GM12873 (cell line): ENCODE data around the gene CD244.

ENCODE experiments used
- TF ChIP-seq, protein P1 (sequence below): IDR thresholded peaks from 2 replicates; pipeline ENCODE4 v1.5.1; 2012; ENCODE audit warnings: low read depth, mild to moderate bottlenecking, moderate library complexity, low read length, control low read depth; ENCODE audit not compliant: insufficient read depth; ENCODE audit errors: missing control alignments

Gene CD244

DNA sequence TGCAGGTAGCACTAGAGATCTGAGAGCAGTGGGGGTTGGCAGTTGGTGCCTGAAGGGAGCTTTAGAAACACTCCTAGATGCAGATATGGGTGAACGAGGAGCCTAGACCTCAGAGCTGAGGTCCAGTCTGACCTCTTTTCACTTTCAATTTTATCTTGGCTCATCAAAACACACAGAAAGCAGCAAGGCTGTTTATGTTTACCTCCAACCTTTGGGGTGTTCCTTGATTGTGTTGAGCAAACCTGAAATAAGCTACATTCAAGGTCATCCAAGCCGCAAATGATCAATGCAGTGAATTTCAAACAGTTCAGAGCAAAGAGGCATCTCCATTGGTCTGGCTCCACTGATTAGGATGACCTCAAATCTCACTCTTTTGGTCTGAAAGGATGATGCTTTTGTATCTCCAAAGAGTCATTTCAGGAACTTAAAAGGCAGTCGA, 65.4 kb downstream of the CD244 start:
- TF ChIP-seq, protein P1, sequence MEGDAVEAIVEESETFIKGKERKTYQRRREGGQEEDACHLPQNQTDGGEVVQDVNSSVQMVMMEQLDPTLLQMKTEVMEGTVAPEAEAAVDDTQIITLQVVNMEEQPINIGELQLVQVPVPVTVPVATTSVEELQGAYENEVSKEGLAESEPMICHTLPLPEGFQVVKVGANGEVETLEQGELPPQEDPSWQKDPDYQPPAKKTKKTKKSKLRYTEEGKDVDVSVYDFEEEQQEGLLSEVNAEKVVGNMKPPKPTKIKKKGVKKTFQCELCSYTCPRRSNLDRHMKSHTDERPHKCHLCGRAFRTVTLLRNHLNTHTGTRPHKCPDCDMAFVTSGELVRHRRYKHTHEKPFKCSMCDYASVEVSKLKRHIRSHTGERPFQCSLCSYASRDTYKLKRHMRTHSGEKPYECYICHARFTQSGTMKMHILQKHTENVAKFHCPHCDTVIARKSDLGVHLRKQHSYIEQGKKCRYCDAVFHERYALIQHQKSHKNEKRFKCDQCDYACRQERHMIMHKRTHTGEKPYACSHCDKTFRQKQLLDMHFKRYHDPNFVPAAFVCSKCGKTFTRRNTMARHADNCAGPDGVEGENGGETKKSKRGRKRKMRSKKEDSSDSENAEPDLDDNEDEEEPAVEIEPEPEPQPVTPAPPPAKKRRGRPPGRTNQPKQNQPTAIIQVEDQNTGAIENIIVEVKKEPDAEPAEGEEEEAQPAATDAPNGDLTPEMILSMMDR: no peak

DNA sequence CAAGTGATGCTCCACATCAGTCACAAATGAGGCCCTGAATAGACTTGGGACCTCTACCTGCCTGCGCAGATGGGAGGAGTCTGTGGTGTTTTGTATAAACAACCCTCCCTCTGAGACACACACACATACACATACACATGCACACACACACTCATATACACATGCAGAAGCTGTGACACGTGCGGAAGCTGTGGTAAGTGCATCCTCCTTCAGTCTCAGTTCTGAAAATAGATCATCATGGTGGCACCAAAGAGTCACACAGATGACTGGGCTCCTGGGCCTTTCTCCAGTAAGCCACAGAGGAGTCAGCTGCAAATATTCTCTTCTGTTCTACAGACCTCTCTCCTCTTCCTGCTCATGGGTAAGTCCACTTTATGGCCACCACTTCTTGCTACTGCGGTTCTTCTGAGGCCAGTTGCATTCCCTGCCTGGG, 66.7 kb downstream of the CD244 start, which contains the start of gene LY9:
Gene LY9, plus strand, starts transcription at position 224 of the 433 bp plus-strand sequence. Its CDS starts 14 bp downstream, at position 238.
- TF ChIP-seq, protein P1: no peak

DNA sequence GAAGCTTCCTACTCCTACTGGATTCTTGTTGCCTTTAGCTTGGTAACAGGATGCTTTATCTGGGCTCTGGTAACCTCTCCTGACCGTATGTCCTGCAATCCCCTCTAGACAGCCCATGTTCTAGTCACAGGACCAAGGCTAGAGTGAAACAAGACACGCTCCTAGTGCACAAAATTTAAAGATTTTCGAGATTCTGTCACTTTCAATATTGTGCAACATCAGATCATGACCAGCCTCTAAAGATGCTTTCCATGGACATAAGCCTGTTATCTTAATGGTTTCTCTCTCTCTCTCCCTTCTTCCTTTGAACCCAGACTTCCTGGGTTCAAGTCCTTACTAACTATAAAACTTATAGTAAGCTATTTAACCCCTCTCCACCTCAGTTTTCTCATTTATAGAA, 68.3 kb downstream of the CD244 start:
- TF ChIP-seq, protein P1: no peak

DNA sequence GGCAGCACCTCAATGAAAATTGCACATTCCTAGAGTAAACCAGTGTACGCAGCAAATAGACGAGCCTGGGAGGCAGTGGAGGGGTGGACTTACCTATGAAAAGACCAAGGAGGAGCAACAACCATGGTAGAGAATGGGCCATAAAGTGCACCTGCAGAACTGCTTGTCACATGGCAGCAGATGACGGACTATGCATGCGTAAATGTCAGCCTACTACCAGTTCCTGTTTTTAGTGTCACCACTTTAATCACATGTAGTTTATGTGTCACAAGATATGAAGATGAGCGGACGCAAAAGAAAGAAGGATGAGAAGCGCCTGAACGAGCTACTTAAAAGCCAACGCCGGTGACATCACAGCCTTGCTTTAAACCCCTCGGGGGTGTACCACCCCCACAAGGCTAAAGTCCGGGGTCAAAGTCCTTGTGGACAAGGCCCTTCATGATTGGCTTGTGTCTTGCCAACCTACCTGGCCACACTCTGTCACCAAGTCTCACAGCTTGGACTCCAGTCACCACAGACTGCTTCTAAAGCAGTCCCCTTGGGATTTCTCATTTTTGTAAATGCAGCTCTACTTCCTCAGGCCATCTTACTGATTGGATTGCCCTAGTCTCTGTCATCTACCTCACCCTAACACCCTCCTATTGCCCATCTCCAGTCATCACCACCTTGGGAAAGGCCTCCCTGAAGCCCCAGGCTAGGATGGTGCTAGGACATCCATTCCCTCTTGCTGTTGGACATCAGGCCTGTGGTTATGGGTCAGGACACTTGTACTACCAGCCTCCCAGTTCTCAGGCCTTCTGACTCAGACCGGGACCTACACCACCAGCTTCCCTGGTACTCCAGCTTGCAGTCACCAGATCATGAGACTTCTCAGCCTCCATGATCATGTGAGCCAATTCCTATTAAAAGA, 72.7 kb downstream of the CD244 start:
- TF ChIP-seq, protein P1: no peak

DNA sequence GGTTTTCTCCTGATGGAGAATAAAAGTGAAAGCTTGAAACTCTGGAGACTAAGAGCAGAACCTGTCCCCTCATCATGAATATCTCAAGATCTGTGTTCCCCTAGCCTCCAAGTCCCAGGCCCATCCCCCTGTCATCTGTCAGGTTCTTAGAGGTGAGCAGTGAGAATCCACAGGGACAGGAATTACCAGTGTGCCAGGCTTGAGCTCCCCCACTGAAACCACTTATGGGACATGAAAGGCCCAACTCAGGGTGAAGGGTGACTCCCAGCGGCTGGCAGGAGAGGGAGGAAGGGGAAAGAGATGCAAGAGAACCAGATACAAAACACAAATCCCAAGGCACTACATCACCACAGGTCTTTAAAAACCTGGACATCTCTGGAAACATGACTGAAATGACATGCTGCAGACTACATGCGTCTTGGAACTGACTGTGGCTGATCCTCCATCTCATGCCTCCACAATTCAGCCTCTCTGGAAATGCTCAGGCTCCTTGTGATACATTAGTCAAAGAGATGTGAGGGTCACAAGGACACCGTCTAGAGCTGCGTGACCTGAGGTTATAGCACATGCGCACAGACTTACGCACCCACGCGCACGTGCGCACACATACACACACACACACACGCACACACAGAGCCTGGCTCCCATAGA, 73.5 kb downstream of the CD244 start:
- TF ChIP-seq, protein P1: no peak

DNA sequence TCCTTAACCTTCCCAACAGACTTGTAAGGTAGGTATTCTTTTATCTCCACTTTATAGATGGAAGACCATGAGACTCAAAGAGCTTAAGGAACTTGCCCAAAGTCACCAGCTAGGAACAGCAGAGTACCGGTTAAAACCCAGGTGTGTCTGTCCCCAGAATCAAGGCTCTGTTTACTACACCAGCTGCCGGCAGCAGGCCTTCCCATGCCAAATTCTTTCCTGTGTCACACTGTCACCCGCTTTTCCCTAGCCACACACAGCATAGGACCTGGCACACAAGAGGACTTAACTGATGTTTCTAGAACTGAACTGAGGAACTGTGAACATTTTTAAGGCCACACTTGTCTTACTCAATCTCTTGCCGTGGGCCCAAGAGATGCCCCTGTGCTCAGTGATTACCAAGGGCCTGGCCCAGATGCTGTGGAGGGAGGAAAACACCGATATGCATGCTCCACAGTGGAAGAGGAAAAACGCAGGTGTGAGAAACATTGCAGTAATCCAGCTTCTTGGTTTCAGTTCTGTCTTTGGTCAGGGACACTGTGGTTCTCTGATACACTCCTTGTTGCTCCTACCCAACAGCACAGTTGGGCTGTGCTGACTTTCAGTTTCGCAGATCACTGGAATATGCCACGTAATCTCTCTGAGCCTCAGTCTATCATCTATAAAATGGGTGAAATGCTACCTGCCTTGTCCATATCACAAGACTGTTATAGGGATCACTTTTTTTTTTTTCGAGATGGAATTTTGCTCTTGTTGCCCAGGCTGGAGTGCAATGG, 80.6 kb downstream of the CD244 start:
- TF ChIP-seq, protein P1: no peak
